Activated CD4-positive, alpha-beta memory T cell treated with anti-CD3 and anti-CD28 coated beads for 36 hours (primary cell): ENCODE data around the gene NHS. TPM values are rescaled to one million over a fixed set of nuclear protein-coding genes. Genes with fewer than 3 reads are reported as not detected.
A peak's percentile ranks its signal among the peaks of the same experiment; 100 is the strongest.
"Not testable (repeated sequence)": the region's sequence is repeated elsewhere in the genome, so short reads cannot be mapped to it uniquely, and the experiment has no call there.

Source experiments
- CTCF ChIA-PET: fragments of 350-600 bp; sonication (Branson Sonifier 250); formaldehyde crosslinking; loops from one replicate; lab custom pipeline; 2021; ENCODE audit warnings: antibody characterized with exemption, inconsistent platforms; lab: Charles Lee
- POLR2A ChIA-PET: fragments of 350-600 bp; sonication (Branson Sonifier 250); formaldehyde crosslinking; loops from one replicate; lab custom pipeline; 2021; ENCODE audit warnings: antibody characterized with exemption; lab: Charles Lee
- DNase-seq: peaks from one replicate; pipeline ENCODE4 v3.0.0-alpha.2; 2020
- H3K27ac Mint-ChIP-seq: one replicate; pipeline ENCODE4 v1.8.0; 2021; ENCODE audit warnings: mixed read lengths
- H3K27me3 Mint-ChIP-seq: one replicate; pipeline ENCODE4 v1.8.0; 2021; ENCODE audit warnings: mixed read lengths
- H3K36me3 Mint-ChIP-seq: one replicate; pipeline ENCODE4 v1.8.0; 2021; ENCODE audit warnings: mixed read lengths
- H3K4me1 Mint-ChIP-seq: one replicate; pipeline ENCODE4 v1.8.0; 2021; ENCODE audit warnings: low read depth, mixed read lengths
- H3K4me3 Mint-ChIP-seq: one replicate; pipeline ENCODE4 v1.8.0; 2021; ENCODE audit warnings: mild to moderate bottlenecking, mixed read lengths
- H3K9me3 Mint-ChIP-seq: one replicate; pipeline ENCODE4 v1.8.0; 2021; ENCODE audit warnings: mixed read lengths
- intact Hi-C: fragments of 100-400 bp; cut with micrococcal nuclease; formaldehyde crosslinking; loops from one replicate; pipeline ENCODE4 v1.15.1; 2023
- total RNA-seq, 2 experiments: library from RNA; stranded (reverse); gene quantifications; one replicate each; pipeline ENCODE4 v1.2.3, GENCODE V29; 2021

The NHS gene
- total RNA-seq, 2 experiments from 2014 or later: 4.8 to 5.0 TPM

GRCh38 chrX:17560385-17560784 is 185.4 kb downstream of the NHS start:
- ChIA-PET POLR2A (no interaction called here), CTCF (interaction anchor here (0.6 kb wide), 1 partner anchor 15 kb away, joined by 3 read pairs; no protein-coding TSS in a partner anchor)
- no peaks in the 10 kb centered on the region for H3K9me3 Mint-ChIP-seq
- no peak overlapping the region for H3K4me3 Mint-ChIP-seq
- no peaks in the 10 kb centered on the region for H3K27me3 Mint-ChIP-seq
- intact Hi-C loops: no loop called here
- no peak overlapping the region for H3K27ac Mint-ChIP-seq
- no peaks in the 10 kb centered on the region for H3K36me3 Mint-ChIP-seq
- H3K4me1 Mint-ChIP-seq: peaks cover 17% of the 10 kb centered on the region
- DNase-seq: no peak

- Mint-ChIP-seq H3K27me3 (no peaks in the 10 kb centered on the region), H3K4me3 (no peak overlapping the region), H3K36me3 (no peaks in the 10 kb centered on the region), H3K9me3 (no peaks in the 10 kb centered on the region), H3K4me1 (peaks cover 17% of the 10 kb centered on the region), H3K27ac (peak overlapping the region; percentile 30)
- DNase-seq: no peak
- intact Hi-C loops: no loop called here
- ChIA-PET CTCF (interaction anchor here (1.7 kb wide), 1 partner anchor 28 kb away, joined by 4 read pairs; no protein-coding TSS in a partner anchor), POLR2A (no interaction called here)
Observed at GRCh38 chrX:17563076-17563475, 188.1 kb downstream of the NHS start.

- DNase-seq: peak; percentile 25
- Mint-ChIP-seq H3K9me3 (no peaks in the 10 kb centered on the region), H3K4me1 (peaks cover 17% of the 10 kb centered on the region), H3K4me3 (no peak overlapping the region), H3K27ac (peak overlapping the region; percentile 30), H3K27me3 (no peaks in the 10 kb centered on the region), H3K36me3 (no peaks in the 10 kb centered on the region)
- CTCF ChIA-PET: interaction anchor here (1.7 kb wide), 1 partner anchor 28 kb away, joined by 4 read pairs; no protein-coding TSS in a partner anchor
- intact Hi-C loops: no loop called here
- POLR2A ChIA-PET: no interaction called here
Observed at GRCh38 chrX:17563515-17563914, 188.5 kb downstream of the NHS start.

GRCh38 chrX:17564689-17565409 is 189.8 kb downstream of the NHS start:
- CTCF ChIA-PET: no interaction called here
- peaks cover 17% of the 10 kb centered on the region for H3K4me1 Mint-ChIP-seq
- H3K27me3 Mint-ChIP-seq: no peaks in the 10 kb centered on the region
- H3K36me3 Mint-ChIP-seq: no peaks in the 10 kb centered on the region
- DNase-seq: no peak
- POLR2A ChIA-PET: no interaction called here
- intact Hi-C loops: no loop called here
- H3K9me3 Mint-ChIP-seq: no peaks in the 10 kb centered on the region
- no peak overlapping the region for H3K27ac Mint-ChIP-seq
- no peak overlapping the region for H3K4me3 Mint-ChIP-seq

GRCh38 chrX:17566740-17567139 is 191.7 kb downstream of the NHS start:
- intact Hi-C loops: no loop called here
- Mint-ChIP-seq H3K27ac (no peak overlapping the region), H3K4me1 (peaks cover 17% of the 10 kb centered on the region), H3K9me3 (no peaks in the 10 kb centered on the region), H3K27me3 (no peaks in the 10 kb centered on the region), H3K36me3 (no peaks in the 10 kb centered on the region), H3K4me3 (no peak overlapping the region)
- DNase-seq: no peak
- POLR2A ChIA-PET: no interaction called here
- CTCF ChIA-PET: no interaction called here

- ChIA-PET POLR2A (no interaction called here), CTCF (interaction anchor here (0.6 kb wide), 1 partner anchor 24 kb away, joined by 3 read pairs; no protein-coding TSS in a partner anchor)
- DNase-seq: no peak
- Mint-ChIP-seq H3K4me1 (peaks cover 17% of the 10 kb centered on the region), H3K27me3 (no peaks in the 10 kb centered on the region), H3K36me3 (no peaks in the 10 kb centered on the region), H3K4me3 (no peak overlapping the region), H3K27ac (no peak overlapping the region), H3K9me3 (no peaks in the 10 kb centered on the region)
- intact Hi-C loops: no loop called here
Observed at GRCh38 chrX:17567187-17567586, 192.2 kb downstream of the NHS start.

- Mint-ChIP-seq H3K9me3 (no peaks in the 10 kb centered on the region), H3K27me3 (no peaks in the 10 kb centered on the region), H3K4me1 (peaks cover 16% of the 10 kb centered on the region), H3K36me3 (no peaks in the 10 kb centered on the region), H3K4me3 (no peak overlapping the region), H3K27ac (no peak overlapping the region)
- intact Hi-C loops: no loop called here
- DNase-seq: no peak
- CTCF ChIA-PET: interaction anchor here (0.6 kb wide), 1 partner anchor 25 kb away, joined by 3 read pairs; no protein-coding TSS in a partner anchor
- POLR2A ChIA-PET: no interaction called here
Observed at GRCh38 chrX:17567821-17568220, 192.8 kb downstream of the NHS start.

GRCh38 chrX:17568804-17569203 is 193.8 kb downstream of the NHS start:
- intact Hi-C loops, H3K27me3 Mint-ChIP-seq, CTCF ChIA-PET, H3K9me3 Mint-ChIP-seq, H3K4me3 Mint-ChIP-seq, DNase-seq, H3K36me3 Mint-ChIP-seq, POLR2A ChIA-PET, H3K27ac Mint-ChIP-seq, H3K4me1 Mint-ChIP-seq: not testable (repeated sequence)

- Mint-ChIP-seq H3K36me3 (no peaks in the 10 kb centered on the region), H3K4me1 (no peaks in the 10 kb centered on the region), H3K27me3 (no peaks in the 10 kb centered on the region), H3K9me3 (no peaks in the 10 kb centered on the region), H3K4me3 (no peak overlapping the region), H3K27ac (no peak overlapping the region)
- ChIA-PET POLR2A (no interaction called here), CTCF (no interaction called here)
- no peak for DNase-seq
- intact Hi-C loops: no loop called here
Observed at GRCh38 chrX:17579026-17579425, 204.0 kb downstream of the NHS start.

- ChIA-PET POLR2A (no interaction called here), CTCF (no interaction called here)
- no peak for DNase-seq
- Mint-ChIP-seq H3K27me3 (no peaks in the 10 kb centered on the region), H3K4me1 (no peaks in the 10 kb centered on the region), H3K9me3 (no peaks in the 10 kb centered on the region), H3K4me3 (no peak overlapping the region), H3K36me3 (no peaks in the 10 kb centered on the region), H3K27ac (no peak overlapping the region)
- intact Hi-C loops: no loop called here
Observed at GRCh38 chrX:17580539-17581152, 205.6 kb downstream of the NHS start.

GRCh38 chrX:17581641-17582040 is 206.6 kb downstream of the NHS start:
- intact Hi-C loops: no loop called here
- ChIA-PET POLR2A (no interaction called here), CTCF (interaction anchor here (1.3 kb wide), 1 partner anchor 9 kb away, joined by 3 read pairs; no protein-coding TSS in a partner anchor)
- DNase-seq: no peak
- H3K27me3 Mint-ChIP-seq: no peaks in the 10 kb centered on the region
- no peaks in the 10 kb centered on the region for H3K36me3 Mint-ChIP-seq
- no peak overlapping the region for H3K27ac Mint-ChIP-seq
- no peak overlapping the region for H3K4me3 Mint-ChIP-seq
- H3K4me1 Mint-ChIP-seq: no peaks in the 10 kb centered on the region
- H3K9me3 Mint-ChIP-seq: no peaks in the 10 kb centered on the region

GRCh38 chrX:17584248-17584681 is 209.3 kb downstream of the NHS start:
- no peaks in the 10 kb centered on the region for H3K27me3 Mint-ChIP-seq
- H3K27ac Mint-ChIP-seq: no peak overlapping the region
- H3K36me3 Mint-ChIP-seq: no peaks in the 10 kb centered on the region
- no peak for DNase-seq
- ChIA-PET CTCF (no interaction called here), POLR2A (no interaction called here)
- no peak overlapping the region for H3K4me3 Mint-ChIP-seq
- intact Hi-C loops: no loop called here
- no peaks in the 10 kb centered on the region for H3K9me3 Mint-ChIP-seq
- H3K4me1 Mint-ChIP-seq: peaks cover 6% of the 10 kb centered on the region
